Measurements from ENCODE around the gene DGKE.

The DGKE gene

GRCh38 chr17:56796536-56796935 is 37.4 kb upstream of the DGKE start:
- no CpG with 5 or more reads among the region's 8 CpGs for WGBS, 2 donors (ENCODE audit: extremely low coverage in 2 of 2, insufficient read length in 2 of 2, insufficient replicate concordance in 1 of 2)

GRCh38 chr17:56798916-56799315 is 35.0 kb upstream of the DGKE start:
- Histone ChIP-seq H3K79me1 (ENCODE audit: low read depth, low read length) (no peaks in the 10 kb centered on the region), H2AFZ (ENCODE audit: low read length) (peak overlapping the region; percentile 34), H3K14ac (ENCODE audit: low read length) (no peak overlapping the region), H4K8ac (ENCODE audit: low read depth, low read length) (no peak overlapping the region), H3K9ac (ENCODE audit: low read depth, low read length, poor library complexity) (no peak overlapping the region), H3K4me2 (ENCODE audit: insufficient read depth, low read length, poor library complexity, severe bottlenecking) (no peak overlapping the region), H2BK5ac (ENCODE audit: low read length) (no peak overlapping the region), H3K27me3 (ENCODE audit: control insufficient read depth in 3 of 3, insufficient read depth in 3 of 3, low read depth in 1 of 3, low read length in 3 of 3) (peaks cover 0 to 19% (median 0%) of the 10 kb centered on the region in 3 experiments), H3K18ac (ENCODE audit: low read length) (no peak overlapping the region), H4K91ac (ENCODE audit: low read depth, low read length, poor library complexity) (no peak overlapping the region), H2AK5ac (ENCODE audit: low read depth, low read length) (no peak overlapping the region), H3K4me1 (ENCODE audit: control insufficient read depth in 2 of 2, insufficient read depth in 1 of 2, low read depth in 1 of 2, low read length in 2 of 2) (peaks cover 2 to 12% of the 10 kb centered on the region in 2 donors), H3K27ac (replicated peaks; ENCODE audit: low read length) (no peak overlapping the region), H3K23ac (ENCODE audit: low read depth, low read length, poor library complexity) (no peak overlapping the region), H3K4me3 (ENCODE audit: low read length in 2 of 2) (no peak overlapping the region), H2BK12ac (ENCODE audit: low read length) (no peak overlapping the region), H2BK120ac (ENCODE audit: low read depth, low read length) (no peak overlapping the region), H3K9me3 (replicated peaks in 1 of 2; ENCODE audit: control insufficient read depth in 2 of 2, insufficient read depth in 1 of 2, low read depth in 1 of 2, low read length in 2 of 2) (peaks cover 0 to 2% of the 10 kb centered on the region in 2 donors), H3K4ac (ENCODE audit: low read length) (no peak overlapping the region), H2BK15ac (ENCODE audit: low read length) (no peak overlapping the region), H3K36me3 (replicated peaks in 1 of 2; ENCODE audit: control insufficient read depth in 2 of 2, insufficient read depth in 2 of 2, low read length in 2 of 2) (no peaks in the 10 kb centered on the region)
- DNase-seq (ENCODE audit: low spot score): peak; percentile 41
- WGBS, 2 donors (ENCODE audit: extremely low coverage in 2 of 2, insufficient read length in 2 of 2, insufficient replicate concordance in 1 of 2): no CpG with 5 or more reads among the region's 4 CpGs

More at GRCh38 chr17:56796536-56796935, 37.4 kb upstream of the DGKE start:
- H3K9me3 ChIP-seq (replicated peaks in 1 of 2; ENCODE audit: control insufficient read depth in 2 of 2, insufficient read depth in 1 of 2, low read depth in 1 of 2, low read length in 2 of 2): peaks cover 0 to 2% of the 10 kb centered on the region in 2 donors
- H3K4me3 ChIP-seq (ENCODE audit: low read length in 2 of 2): no peak overlapping the region
- no peak overlapping the region for H2BK12ac ChIP-seq (ENCODE audit: low read length)
- H3K4me1 ChIP-seq (ENCODE audit: control insufficient read depth in 2 of 2, insufficient read depth in 1 of 2, low read depth in 1 of 2, low read length in 2 of 2): peaks cover 2 to 17% of the 10 kb centered on the region in 2 donors
- no peaks in the 10 kb centered on the region for H3K36me3 ChIP-seq (replicated peaks in 1 of 2; ENCODE audit: control insufficient read depth in 2 of 2, insufficient read depth in 2 of 2, low read length in 2 of 2)
- H3K27ac ChIP-seq (replicated peaks; ENCODE audit: low read length): no peak overlapping the region
- no peak overlapping the region for H3K4ac ChIP-seq (ENCODE audit: low read length)
- H3K14ac ChIP-seq (ENCODE audit: low read length): no peak overlapping the region
- no peak overlapping the region for H3K23ac ChIP-seq (ENCODE audit: low read depth, low read length, poor library complexity)
- no peak overlapping the region for H3K9ac ChIP-seq (ENCODE audit: low read depth, low read length, poor library complexity)
- DNase-seq (ENCODE audit: low spot score): no peak
- H2BK5ac ChIP-seq (ENCODE audit: low read length): no peak overlapping the region
- H4K91ac ChIP-seq (ENCODE audit: low read depth, low read length, poor library complexity): no peak overlapping the region
- no peak overlapping the region for H4K8ac ChIP-seq (ENCODE audit: low read depth, low read length)
- peaks cover 0 to 12% (median 0%) of the 10 kb centered on the region in 3 experiments for H3K27me3 ChIP-seq (ENCODE audit: control insufficient read depth in 3 of 3, insufficient read depth in 3 of 3, low read depth in 1 of 3, low read length in 3 of 3)
- H3K18ac ChIP-seq (ENCODE audit: low read length): no peak overlapping the region
- no peak overlapping the region for H2AFZ ChIP-seq (ENCODE audit: low read length)
- H2BK15ac ChIP-seq (ENCODE audit: low read length): peak overlapping the region; percentile 68
- H2BK120ac ChIP-seq (ENCODE audit: low read depth, low read length): peak overlapping the region; percentile 36
- H3K4me2 ChIP-seq (ENCODE audit: insufficient read depth, low read length, poor library complexity, severe bottlenecking): no peak overlapping the region
- H2AK5ac ChIP-seq (ENCODE audit: low read depth, low read length): no peak overlapping the region
- no peaks in the 10 kb centered on the region for H3K79me1 ChIP-seq (ENCODE audit: low read depth, low read length)

GRCh38 chr17:56801459-56802178 is 32.3 kb upstream of the DGKE start:
- H2BK5ac ChIP-seq (ENCODE audit: low read length): no peak overlapping the region
- H2BK12ac ChIP-seq (ENCODE audit: low read length): no peak overlapping the region
- no peak overlapping the region for H2BK120ac ChIP-seq (ENCODE audit: low read depth, low read length)
- H3K36me3 ChIP-seq (replicated peaks in 1 of 2; ENCODE audit: control insufficient read depth in 2 of 2, insufficient read depth in 2 of 2, low read length in 2 of 2): no peaks in the 10 kb centered on the region
- H2AFZ ChIP-seq (ENCODE audit: low read length): no peak overlapping the region
- no peak overlapping the region for H4K91ac ChIP-seq (ENCODE audit: low read depth, low read length, poor library complexity)
- H3K4me3 ChIP-seq (ENCODE audit: low read length in 2 of 2): no peak overlapping the region
- no peak overlapping the region for H3K18ac ChIP-seq (ENCODE audit: low read length)
- peaks cover 2 to 8% of the 10 kb centered on the region in 2 donors for H3K4me1 ChIP-seq (ENCODE audit: control insufficient read depth in 2 of 2, insufficient read depth in 1 of 2, low read depth in 1 of 2, low read length in 2 of 2)
- DNase-seq (ENCODE audit: low spot score): no peak
- no peak overlapping the region for H3K14ac ChIP-seq (ENCODE audit: low read length)
- no peak overlapping the region for H3K4me2 ChIP-seq (ENCODE audit: insufficient read depth, low read length, poor library complexity, severe bottlenecking)
- H3K4ac ChIP-seq (ENCODE audit: low read length): no peak overlapping the region
- no CpG with 5 or more reads among the region's 4 CpGs for WGBS, 2 donors (ENCODE audit: extremely low coverage in 2 of 2, insufficient read length in 2 of 2, insufficient replicate concordance in 1 of 2)
- no peak overlapping the region for H2BK15ac ChIP-seq (ENCODE audit: low read length)
- H2AK5ac ChIP-seq (ENCODE audit: low read depth, low read length): no peak overlapping the region
- peaks cover 0 to 24% (median 0%) of the 10 kb centered on the region in 3 experiments for H3K27me3 ChIP-seq (ENCODE audit: control insufficient read depth in 3 of 3, insufficient read depth in 3 of 3, low read depth in 1 of 3, low read length in 3 of 3)
- no peak overlapping the region for H3K23ac ChIP-seq (ENCODE audit: low read depth, low read length, poor library complexity)
- no peaks in the 10 kb centered on the region for H3K79me1 ChIP-seq (ENCODE audit: low read depth, low read length)
- H3K27ac ChIP-seq (replicated peaks; ENCODE audit: low read length): no peak overlapping the region
- H3K9me3 ChIP-seq (replicated peaks in 1 of 2; ENCODE audit: control insufficient read depth in 2 of 2, insufficient read depth in 1 of 2, low read depth in 1 of 2, low read length in 2 of 2): no peaks in the 10 kb centered on the region
- no peak overlapping the region for H3K9ac ChIP-seq (ENCODE audit: low read depth, low read length, poor library complexity)
- H4K8ac ChIP-seq (ENCODE audit: low read depth, low read length): no peak overlapping the region

- Histone ChIP-seq H2AK5ac (ENCODE audit: low read depth, low read length) (no peak overlapping the region), H3K18ac (ENCODE audit: low read length) (no peak overlapping the region)
Observed at GRCh38 chr17:56803071-56803470, 30.9 kb upstream of the DGKE start.

More at GRCh38 chr17:56803071-56803470, 30.9 kb upstream of the DGKE start:
- Histone ChIP-seq H3K14ac (ENCODE audit: low read length) (no peak overlapping the region), H2BK15ac (ENCODE audit: low read length) (no peak overlapping the region), H3K79me1 (ENCODE audit: low read depth, low read length) (no peaks in the 10 kb centered on the region), H2AFZ (ENCODE audit: low read length) (no peak overlapping the region), H3K9ac (ENCODE audit: low read depth, low read length, poor library complexity) (no peak overlapping the region), H3K36me3 (replicated peaks in 1 of 2; ENCODE audit: control insufficient read depth in 2 of 2, insufficient read depth in 2 of 2, low read length in 2 of 2) (no peaks in the 10 kb centered on the region), H3K4me2 (ENCODE audit: insufficient read depth, low read length, poor library complexity, severe bottlenecking) (no peak overlapping the region), H3K23ac (ENCODE audit: low read depth, low read length, poor library complexity) (no peak overlapping the region), H2BK5ac (ENCODE audit: low read length) (no peak overlapping the region), H3K27ac (replicated peaks; ENCODE audit: low read length) (no peak overlapping the region), H3K27me3 (ENCODE audit: control insufficient read depth in 3 of 3, insufficient read depth in 3 of 3, low read depth in 1 of 3, low read length in 3 of 3) (peaks cover 0 to 24% (median 0%) of the 10 kb centered on the region in 3 experiments), H4K8ac (ENCODE audit: low read depth, low read length) (no peak overlapping the region), H2BK12ac (ENCODE audit: low read length) (no peak overlapping the region), H3K4ac (ENCODE audit: low read length) (no peak overlapping the region), H3K9me3 (replicated peaks in 1 of 2; ENCODE audit: control insufficient read depth in 2 of 2, insufficient read depth in 1 of 2, low read depth in 1 of 2, low read length in 2 of 2) (no peaks in the 10 kb centered on the region), H2BK120ac (ENCODE audit: low read depth, low read length) (no peak overlapping the region), H3K4me3 (ENCODE audit: low read length in 2 of 2) (no peak overlapping the region), H3K4me1 (ENCODE audit: control insufficient read depth in 2 of 2, insufficient read depth in 1 of 2, low read depth in 1 of 2, low read length in 2 of 2) (peaks cover 2 to 4% of the 10 kb centered on the region in 2 donors), H4K91ac (ENCODE audit: low read depth, low read length, poor library complexity) (no peak overlapping the region)
- DNase-seq (ENCODE audit: low spot score): no peak
- WGBS, 2 donors (ENCODE audit: extremely low coverage in 2 of 2, insufficient read length in 2 of 2, insufficient replicate concordance in 1 of 2): no CpG with 5 or more reads among the region's 1 CpG

Measured in neuronal stem cell (in vitro differentiated cells).